Cardiac fibroblast (primary cell): ENCODE measurements around the gene CFAP97.

Experiments
- DNase-seq, 2 donors: peaks; one replicate each; pipeline versions ENCODE4 v3.0.0 to v3.0.0-alpha.2; 2010; ENCODE audit warnings: low read depth in 2 of 2
- H3K4me3 ChIP-seq, 2 donors: replicated peaks in 1 of 2; 1 replicate in 1 of 2; 2 replicates in 1 of 2; pipeline ENCODE4 v1.5.1; 2011; ENCODE audit warnings: low read depth in 2 of 2, low read length in 2 of 2, mild to moderate bottlenecking in 2 of 2, moderate library complexity in 1 of 2
- CTCF ChIP-seq: IDR thresholded peaks from one replicate; pipeline ENCODE4 v1.5.1; 2011; ENCODE audit warnings: low read depth, mild to moderate bottlenecking, low read length, inconsistent platforms

Gene CFAP97

GRCh38 chr4:185217408-185217975 lies 13.7 kb upstream of the CFAP97 start:
- DNase-seq, result no peak
- TF ChIP-seq CTCF, result no peak
- no peak overlapping the region for H3K4me3 ChIP-seq

- TF ChIP-seq CTCF, result no peak
- H3K4me3 ChIP-seq, result no peak overlapping the region
- DNase-seq, result no peak
Measured at GRCh38 chr4:185215261-185215660, 11.5 kb upstream of the CFAP97 start.

GRCh38 chr4:185213877-185214276 lies 10.1 kb upstream of the CFAP97 start:
- no peak for TF ChIP-seq CTCF
- no peak overlapping the region for H3K4me3 ChIP-seq

GRCh38 chr4:185212581-185212980 lies 8.8 kb upstream of the CFAP97 start:
- no peak for DNase-seq
- no peak overlapping the region for H3K4me3 ChIP-seq
- TF ChIP-seq CTCF, result no peak

More at GRCh38 chr4:185213877-185214276, 10.1 kb upstream of the CFAP97 start:
- DNase-seq, result no peak

- DNase-seq, result no peak
- peak overlapping the region in 1 of 2 donors; percentile 69 for H3K4me3 ChIP-seq
- no peak for TF ChIP-seq CTCF
Measured at GRCh38 chr4:185211641-185212040, 7.8 kb upstream of the CFAP97 start.

GRCh38 chr4:185211035-185211434 lies 7.2 kb upstream of the CFAP97 start:
- H3K4me3 ChIP-seq, result peak overlapping the region; percentile 69 to 70
- DNase-seq, result peak in 1 of 2 donors; percentile 29
- TF ChIP-seq CTCF, result no peak
